Measurements from ENCODE around the gene CACNA2D3. TPM values are rescaled to one million over a fixed set of nuclear protein-coding genes. Genes with fewer than 3 reads are reported as not detected.

Gene CACNA2D3
- total RNA-seq, 1 donor from 2014 or later, result not detected

GRCh38 chr3:54649551-54649950, 527.2 kb downstream of the CACNA2D3 start:
- peaks cover 17% of the 10 kb centered on the region for H3K27me3 Mint-ChIP-seq (ENCODE audit: insufficient read depth, low read depth)
- peaks cover 19% of the 10 kb centered on the region for H3K4me1 Mint-ChIP-seq
- H3K36me3 Mint-ChIP-seq, result no peaks in the 10 kb centered on the region

GRCh38 chr3:54653456-54654195, 531.3 kb downstream of the CACNA2D3 start:
- H3K9ac ChIP-seq, result no peak overlapping the region
- peaks cover 14% of the 10 kb centered on the region for H3K4me1 ChIP-seq
- Mint-ChIP-seq H3K4me3 (no peak overlapping the region), H3K27me3 (ENCODE audit: insufficient read depth, low read depth) (peaks cover 19% of the 10 kb centered on the region), H3K4me1 (peaks cover 22% of the 10 kb centered on the region), H3K36me3 (no peaks in the 10 kb centered on the region), H3K9me3 (peaks cover 6% of the 10 kb centered on the region), H3K27ac (peak overlapping the region; percentile 63)
- H3K79me2 ChIP-seq (ENCODE audit: low read depth), result no peaks in the 10 kb centered on the region
- peaks cover 28% of the 10 kb centered on the region for H3F3A ChIP-seq (ENCODE audit: low read depth)
- H3K4me3 ChIP-seq, result no peak overlapping the region
- no peaks in the 10 kb centered on the region for H4K20me1 ChIP-seq (ENCODE audit: low read depth)
- no peak overlapping the region for H3K27ac ChIP-seq
- no peaks in the 10 kb centered on the region for H3K9me3 ChIP-seq (ENCODE audit: low read depth)
- H3K4me2 ChIP-seq, result no peak overlapping the region
- TF ChIP-seq EZH2 (IDR thresholded peaks at IDR 0.05) (no peak), EZH2phosphoT487 (IDR thresholded peaks at IDR 0.05) (no peak)
- TF ChIP-seq, protein P1, sequence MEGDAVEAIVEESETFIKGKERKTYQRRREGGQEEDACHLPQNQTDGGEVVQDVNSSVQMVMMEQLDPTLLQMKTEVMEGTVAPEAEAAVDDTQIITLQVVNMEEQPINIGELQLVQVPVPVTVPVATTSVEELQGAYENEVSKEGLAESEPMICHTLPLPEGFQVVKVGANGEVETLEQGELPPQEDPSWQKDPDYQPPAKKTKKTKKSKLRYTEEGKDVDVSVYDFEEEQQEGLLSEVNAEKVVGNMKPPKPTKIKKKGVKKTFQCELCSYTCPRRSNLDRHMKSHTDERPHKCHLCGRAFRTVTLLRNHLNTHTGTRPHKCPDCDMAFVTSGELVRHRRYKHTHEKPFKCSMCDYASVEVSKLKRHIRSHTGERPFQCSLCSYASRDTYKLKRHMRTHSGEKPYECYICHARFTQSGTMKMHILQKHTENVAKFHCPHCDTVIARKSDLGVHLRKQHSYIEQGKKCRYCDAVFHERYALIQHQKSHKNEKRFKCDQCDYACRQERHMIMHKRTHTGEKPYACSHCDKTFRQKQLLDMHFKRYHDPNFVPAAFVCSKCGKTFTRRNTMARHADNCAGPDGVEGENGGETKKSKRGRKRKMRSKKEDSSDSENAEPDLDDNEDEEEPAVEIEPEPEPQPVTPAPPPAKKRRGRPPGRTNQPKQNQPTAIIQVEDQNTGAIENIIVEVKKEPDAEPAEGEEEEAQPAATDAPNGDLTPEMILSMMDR (IDR thresholded peaks at IDR 0.05), result no peak
- H3K27me3 ChIP-seq, result no peaks in the 10 kb centered on the region
- no peak overlapping the region for H2AFZ ChIP-seq (replicated peaks)
- no peak for DNase-seq (ENCODE audit: low spot score)
- no peaks in the 10 kb centered on the region for H3K36me3 ChIP-seq

More at GRCh38 chr3:54649551-54649950, 527.2 kb downstream of the CACNA2D3 start:
- H3F3A ChIP-seq (ENCODE audit: low read depth), result peaks cover 28% of the 10 kb centered on the region
- no peak overlapping the region for H3K4me2 ChIP-seq
- H3K27me3 ChIP-seq, result no peaks in the 10 kb centered on the region
- Mint-ChIP-seq H3K27ac (no peak overlapping the region), H3K4me3 (no peak overlapping the region), H3K9me3 (peaks cover 22% of the 10 kb centered on the region)
- no peak overlapping the region for H3K27ac ChIP-seq
- no peak overlapping the region for H3K4me3 ChIP-seq
- H2AFZ ChIP-seq (replicated peaks), result no peak overlapping the region
- TF ChIP-seq, protein P1 (IDR thresholded peaks at IDR 0.05), result no peak
- TF ChIP-seq EZH2 (IDR thresholded peaks at IDR 0.05), result no peak
- TF ChIP-seq EZH2phosphoT487 (IDR thresholded peaks at IDR 0.05), result no peak
- no peaks in the 10 kb centered on the region for H4K20me1 ChIP-seq (ENCODE audit: low read depth)
- peaks cover 12% of the 10 kb centered on the region for H3K4me1 ChIP-seq
- H3K36me3 ChIP-seq, result no peaks in the 10 kb centered on the region
- no peaks in the 10 kb centered on the region for H3K79me2 ChIP-seq (ENCODE audit: low read depth)
- H3K9ac ChIP-seq, result no peak overlapping the region
- peak; percentile 42 for DNase-seq (ENCODE audit: low spot score)
- no peaks in the 10 kb centered on the region for H3K9me3 ChIP-seq (ENCODE audit: low read depth)

DNA sequence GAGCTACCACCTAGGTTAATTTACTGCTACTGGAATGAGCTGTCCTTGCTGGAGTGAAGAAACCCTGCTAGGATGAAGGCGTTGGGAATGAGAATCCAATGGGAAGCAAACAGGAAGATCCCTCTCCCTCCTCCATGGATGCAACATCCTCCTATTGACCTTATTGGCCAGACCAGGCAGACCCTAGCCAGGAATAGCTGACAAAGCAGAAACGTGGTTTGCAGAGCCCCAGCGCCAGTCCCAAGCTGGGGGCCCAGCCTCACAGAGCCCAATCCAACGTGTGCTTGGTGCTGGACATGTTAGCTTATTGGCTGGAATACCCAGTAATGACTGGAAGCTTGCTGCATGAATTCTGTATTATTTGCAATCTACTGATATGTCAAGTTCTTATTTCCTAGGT, 532.4 kb downstream of the CACNA2D3 start:
- peaks cover 22% of the 10 kb centered on the region for H3K4me1 Mint-ChIP-seq
- Histone ChIP-seq H3F3A (ENCODE audit: low read depth) (peaks cover 24% of the 10 kb centered on the region), H3K36me3 (no peaks in the 10 kb centered on the region), H3K27ac (no peak overlapping the region), H3K9me3 (ENCODE audit: low read depth) (no peaks in the 10 kb centered on the region), H3K4me2 (no peak overlapping the region), H3K4me3 (no peak overlapping the region), H2AFZ (replicated peaks) (no peak overlapping the region), H3K9ac (no peak overlapping the region), H4K20me1 (ENCODE audit: low read depth) (no peaks in the 10 kb centered on the region), H3K27me3 (no peaks in the 10 kb centered on the region), H3K4me1 (peaks cover 14% of the 10 kb centered on the region), H3K79me2 (ENCODE audit: low read depth) (no peaks in the 10 kb centered on the region)
- H3K9me3 Mint-ChIP-seq, result no peaks in the 10 kb centered on the region
- DNase-seq (ENCODE audit: low spot score), result no peak
- no peak overlapping the region for H3K27ac Mint-ChIP-seq
- H3K36me3 Mint-ChIP-seq, result peaks cover 2% of the 10 kb centered on the region
- TF ChIP-seq, protein P1 (IDR thresholded peaks at IDR 0.05), result no peak
- TF ChIP-seq EZH2phosphoT487 (IDR thresholded peaks at IDR 0.05), result no peak
- TF ChIP-seq EZH2 (IDR thresholded peaks at IDR 0.05), result no peak
- no peak overlapping the region for H3K4me3 Mint-ChIP-seq
- H3K27me3 Mint-ChIP-seq (ENCODE audit: insufficient read depth, low read depth), result peaks cover 21% of the 10 kb centered on the region
